DMS79 (cell line): ENCODE data around the gene JAGN1.
A peak's percentile ranks its signal among the peaks of the same experiment; 100 is the strongest.
"Not testable (repeated sequence)": the region's sequence is repeated elsewhere in the genome, so short reads cannot be mapped to it uniquely, and the experiment has no call there.

Source experiments
- DNase-seq: peaks from one replicate; lab custom pipeline; 2025; lab: John Stamatoyannopoulos, UW

The JAGN1 gene

DNA sequence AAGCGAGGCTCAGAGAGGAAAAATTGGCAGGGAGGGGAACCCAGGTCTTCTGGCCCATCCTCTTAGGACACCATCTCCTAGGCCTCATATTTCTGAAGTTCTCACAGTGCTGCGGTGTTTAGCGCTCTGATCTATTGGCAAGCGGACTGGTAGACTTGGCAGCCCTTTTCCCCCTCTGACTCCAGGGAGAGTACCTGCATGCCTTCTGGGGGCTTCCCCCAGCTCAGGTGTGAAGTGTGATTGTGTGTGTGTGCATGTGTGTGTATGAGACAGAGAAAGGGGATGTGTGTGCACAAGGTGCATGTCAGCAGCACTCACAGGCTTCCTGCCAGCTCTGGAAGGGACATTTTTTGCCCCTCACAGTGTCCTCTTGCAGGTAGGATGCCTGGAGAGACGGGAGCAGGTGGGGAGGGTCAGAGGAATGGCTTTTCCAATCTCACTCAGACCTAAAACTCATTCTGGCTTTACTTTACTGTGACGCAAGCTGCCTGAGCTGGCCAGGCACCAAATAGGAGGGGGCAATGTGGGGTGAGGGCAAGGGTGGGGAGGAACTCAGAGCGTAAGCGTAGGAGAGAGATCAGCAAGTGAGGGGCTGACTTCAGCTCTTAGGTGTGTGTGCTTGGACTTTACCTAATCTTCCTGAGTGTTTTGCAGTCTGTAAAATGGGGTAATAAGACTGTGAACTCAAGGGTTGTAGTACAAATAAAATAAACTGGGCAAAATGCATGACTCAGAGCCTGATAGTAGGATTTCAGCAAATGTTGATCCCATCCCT is 8.2 kb downstream of the JAGN1 start:
- DNase-seq = no peak

DNA sequence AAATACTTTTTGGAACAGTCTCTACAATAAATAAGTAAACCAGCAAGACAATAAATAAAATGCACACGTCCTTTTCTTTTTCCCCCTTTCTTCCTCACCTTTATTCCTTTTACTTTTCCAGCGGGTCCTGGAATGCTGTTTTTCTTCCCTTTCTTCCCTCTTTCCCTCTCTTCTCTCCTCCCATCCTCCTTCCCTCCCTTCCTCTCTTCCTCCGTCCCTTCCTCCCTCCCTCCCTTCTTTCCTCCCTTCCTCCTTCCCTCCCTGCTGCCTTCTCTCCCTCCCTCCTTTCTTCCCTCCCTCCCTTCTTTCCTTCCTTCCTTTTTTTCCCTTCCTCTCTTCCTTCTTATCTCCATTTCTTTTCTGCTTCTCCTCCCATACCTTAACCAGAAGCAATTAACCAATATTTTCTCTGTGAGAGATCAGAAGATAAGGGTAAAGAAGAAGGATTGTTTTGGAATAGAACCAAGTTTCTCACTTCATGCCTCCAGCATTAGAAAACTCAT is 8.9 kb downstream of the JAGN1 start:
- no peak for DNase-seq

DNA sequence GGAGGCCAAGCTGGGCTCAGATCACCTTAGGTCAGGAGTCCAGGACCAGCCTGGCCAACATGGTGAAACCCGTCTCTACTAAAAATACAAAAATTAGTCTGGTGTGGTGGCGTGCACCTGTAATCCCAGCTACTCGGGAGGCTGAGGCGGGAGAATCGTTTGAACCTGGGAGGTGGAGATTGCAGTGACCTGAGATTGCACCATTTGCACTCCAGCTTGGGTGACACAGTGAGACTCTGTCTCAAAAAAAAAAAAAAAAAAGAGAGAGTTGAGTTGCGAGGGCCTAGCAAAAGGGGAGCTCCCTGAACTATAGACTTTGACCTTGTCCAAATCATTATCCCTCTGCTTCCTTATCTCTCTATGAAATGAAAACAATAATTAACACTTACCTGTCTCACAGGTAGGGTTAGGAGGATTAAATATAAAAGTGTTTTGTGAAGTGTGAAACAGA is 10.6 kb downstream of the JAGN1 start:
- DNase-seq = not testable (repeated sequence)

DNA sequence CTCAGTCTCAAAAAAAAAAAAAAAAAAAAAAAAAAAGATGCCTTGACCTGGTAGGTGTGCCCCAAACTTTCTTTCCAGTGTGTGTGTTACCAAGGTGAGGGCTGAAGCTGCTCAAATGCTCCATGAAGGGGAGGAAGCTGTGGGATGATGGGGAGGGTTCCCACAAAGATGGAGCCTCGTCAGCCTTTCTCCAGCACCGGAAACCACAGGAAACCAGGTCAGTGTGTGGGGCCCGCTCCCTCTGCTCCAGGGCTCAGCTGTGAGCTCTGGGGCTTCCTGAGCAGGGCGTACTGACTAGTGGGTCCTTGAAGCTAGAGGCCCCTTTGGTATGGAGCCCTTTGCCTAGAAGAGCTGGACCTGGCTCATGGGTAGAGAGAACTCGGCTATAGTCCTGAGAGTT is 11.6 kb downstream of the JAGN1 start:
- DNase-seq = no peak

DNA sequence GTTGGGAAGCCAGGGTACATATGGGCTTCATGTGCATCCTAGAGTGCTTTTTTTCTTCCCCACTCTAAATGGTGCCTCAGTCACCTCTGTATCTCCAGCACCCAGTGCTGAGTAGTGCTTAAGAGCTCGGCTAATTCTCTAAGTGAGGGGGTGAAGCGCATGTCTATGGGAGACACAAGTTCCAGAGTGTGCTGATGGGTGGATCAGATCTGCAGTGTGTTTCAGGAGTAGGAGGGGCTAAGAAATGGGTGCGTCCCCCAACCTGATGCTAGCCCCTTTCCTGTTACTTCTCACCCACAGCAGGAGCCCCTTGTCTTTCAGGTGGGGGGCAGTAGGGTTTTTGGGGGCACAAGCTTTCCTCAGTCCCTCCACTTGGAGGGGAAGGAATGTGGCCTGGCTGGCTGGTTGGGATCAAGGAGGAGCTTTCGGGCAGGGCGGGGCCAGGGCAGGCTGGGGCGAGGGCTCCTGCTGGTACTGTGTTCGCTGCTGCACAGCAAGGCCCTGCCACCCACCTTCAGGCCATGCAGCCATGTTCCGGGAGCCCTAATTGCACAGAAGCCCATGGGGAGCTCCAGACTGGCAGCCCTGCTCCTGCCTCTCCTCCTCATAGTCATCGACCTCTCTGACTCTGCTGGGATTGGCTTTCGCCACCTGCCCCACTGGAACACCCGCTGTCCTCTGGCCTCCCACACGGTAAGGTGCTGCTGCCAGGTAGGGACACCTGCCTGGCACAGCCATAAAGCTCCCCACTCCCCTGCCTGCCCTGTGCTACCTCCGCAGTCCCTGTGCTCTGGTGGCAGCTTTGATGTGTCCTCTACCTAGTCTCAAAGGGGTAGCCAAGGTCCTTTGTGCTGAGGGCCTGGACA is 12.2 kb downstream of the JAGN1 start, which contains the start of gene IL17RE:
Gene IL17RE (plus strand): TSS at position 477 of the 866 bp plus-strand sequence. CDS start 85 bp downstream, at position 562.
- no peak for DNase-seq

DNA sequence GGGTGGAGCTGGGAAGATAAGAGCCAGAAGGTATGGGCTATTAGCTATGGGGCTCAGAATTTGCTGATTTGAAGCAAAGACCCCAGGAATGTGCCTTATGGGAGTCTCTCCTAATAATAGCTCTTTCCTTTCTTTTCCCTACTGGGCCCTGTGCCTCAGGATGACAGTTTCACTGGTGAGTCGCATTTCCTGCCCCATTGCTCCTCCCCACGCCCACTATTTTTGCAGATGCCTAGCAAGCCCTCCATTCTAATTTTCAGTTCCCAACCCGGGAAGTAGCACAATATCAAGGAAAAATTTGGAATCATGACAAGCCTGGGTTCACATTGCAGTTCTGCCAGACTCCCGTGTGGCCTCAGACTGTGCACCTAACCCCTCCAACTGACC is 12.8 kb downstream of the JAGN1 start:
- DNase-seq = no peak

DNA sequence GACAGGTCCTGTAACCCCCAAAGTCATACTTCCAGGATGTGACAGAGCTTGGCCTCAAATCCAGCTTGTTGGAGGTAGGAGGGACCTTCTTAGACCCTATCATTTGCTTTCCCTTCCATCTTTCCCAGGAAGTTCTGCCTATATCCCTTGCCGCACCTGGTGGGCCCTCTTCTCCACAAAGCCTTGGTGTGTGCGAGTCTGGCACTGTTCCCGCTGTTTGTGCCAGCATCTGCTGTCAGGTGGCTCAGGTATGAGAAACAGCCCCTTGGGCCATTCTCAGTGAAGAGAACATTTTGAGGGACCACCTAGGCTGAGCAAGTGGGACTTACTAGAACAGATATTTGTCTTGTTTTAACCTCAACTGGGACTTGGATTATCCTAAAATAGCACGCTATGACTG is 13.5 kb downstream of the JAGN1 start:
- no peak for DNase-seq

DNA sequence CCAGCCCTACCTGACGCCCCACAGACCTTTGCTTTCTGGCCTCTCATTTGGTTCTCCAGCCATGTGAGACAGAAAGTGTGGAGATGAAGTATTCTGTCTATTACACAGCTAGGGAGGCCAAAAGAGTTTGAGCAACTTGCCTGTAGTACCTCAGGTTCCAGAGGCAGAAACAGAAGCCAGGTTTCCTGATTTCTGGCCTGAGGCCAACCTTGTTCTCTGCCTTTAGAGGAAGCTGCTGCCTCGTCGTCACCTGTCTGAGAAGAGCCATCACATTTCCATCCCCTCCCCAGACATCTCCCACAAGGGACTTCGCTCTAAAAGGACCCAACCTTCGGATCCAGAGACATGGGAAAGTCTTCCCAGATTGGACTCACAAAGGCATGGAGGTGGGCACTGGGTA is 16.1 kb downstream of the JAGN1 start:
- no peak for DNase-seq

DNA sequence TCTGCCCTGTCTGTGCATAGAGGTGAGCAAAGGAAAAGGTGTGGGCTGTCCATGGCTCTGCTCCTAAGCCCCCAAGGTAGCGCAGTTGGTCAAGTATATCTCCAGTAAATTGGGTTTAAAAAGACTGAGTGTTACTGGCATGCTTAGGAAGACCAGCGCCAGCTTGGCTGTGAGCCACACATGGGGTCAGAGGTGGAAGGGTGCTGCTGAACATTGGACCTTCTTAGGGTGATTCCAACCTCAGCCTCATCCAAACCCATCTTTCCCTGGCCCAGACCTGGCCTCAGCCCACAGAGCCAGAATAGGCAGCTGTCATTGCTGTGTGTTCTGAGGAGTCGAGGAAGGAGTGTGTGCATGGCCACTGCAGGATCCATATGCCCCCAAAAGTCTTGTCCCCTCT is 17.9 kb downstream of the JAGN1 start:
- DNase-seq = no peak

DNA sequence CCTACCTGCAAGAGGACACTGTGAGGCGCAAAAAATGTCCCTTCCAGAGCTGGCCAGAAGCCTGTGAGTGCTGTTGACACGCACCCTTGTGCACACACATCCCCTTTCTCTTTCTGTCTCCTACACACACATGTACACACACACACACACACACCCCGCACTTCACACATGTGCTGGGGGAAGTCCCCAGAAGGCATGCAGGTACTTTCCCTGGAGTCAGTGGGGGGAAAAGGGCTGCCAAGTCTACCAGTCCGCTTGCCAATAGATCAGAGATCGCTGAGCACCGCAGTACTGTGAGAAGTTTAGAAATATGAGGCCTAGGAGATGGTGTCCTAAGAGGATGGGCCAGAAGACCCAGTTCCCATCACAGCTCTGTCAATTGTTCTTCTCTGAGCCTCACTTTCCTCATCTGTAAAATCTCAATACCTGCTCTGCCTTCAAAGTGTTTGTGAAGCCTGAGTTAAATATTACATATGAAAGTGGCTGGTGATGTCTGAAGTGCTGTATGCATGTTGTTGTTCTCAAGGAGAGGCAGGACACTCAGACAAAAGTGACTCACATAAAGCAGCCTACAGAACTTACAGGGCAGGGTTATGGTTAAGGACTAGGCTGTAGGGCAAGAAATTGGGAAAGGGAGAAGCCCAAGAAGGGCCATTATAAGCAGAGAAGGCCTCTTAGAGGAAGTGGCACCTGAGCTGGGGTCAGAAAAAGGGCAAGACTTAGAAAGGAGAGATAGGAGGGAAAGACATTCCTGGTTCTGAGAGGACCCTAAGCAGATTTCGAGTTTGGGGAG is 19.0 kb downstream of the JAGN1 start:
- DNase-seq = no peak

DNA sequence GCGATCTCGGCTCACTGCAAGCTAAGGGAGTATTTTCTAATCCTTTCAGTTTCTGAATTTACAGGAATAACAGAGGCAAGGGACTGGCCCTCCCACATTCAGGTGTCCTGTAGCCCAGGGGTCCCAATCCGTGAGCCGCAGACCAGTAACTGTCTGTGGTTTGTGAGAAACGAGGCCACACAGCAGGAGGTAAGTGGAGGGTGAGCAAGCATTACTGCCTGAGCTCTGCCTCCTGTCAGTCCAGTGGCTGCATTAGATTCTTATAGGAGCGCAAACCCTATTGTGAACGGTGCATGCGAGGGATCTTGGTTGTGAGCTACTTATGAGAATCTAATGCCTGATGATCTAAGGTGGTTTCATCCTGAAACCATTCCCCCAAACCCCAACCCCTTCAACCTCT is 21.5 kb downstream of the JAGN1 start:
- DNase-seq = no peak

DNA sequence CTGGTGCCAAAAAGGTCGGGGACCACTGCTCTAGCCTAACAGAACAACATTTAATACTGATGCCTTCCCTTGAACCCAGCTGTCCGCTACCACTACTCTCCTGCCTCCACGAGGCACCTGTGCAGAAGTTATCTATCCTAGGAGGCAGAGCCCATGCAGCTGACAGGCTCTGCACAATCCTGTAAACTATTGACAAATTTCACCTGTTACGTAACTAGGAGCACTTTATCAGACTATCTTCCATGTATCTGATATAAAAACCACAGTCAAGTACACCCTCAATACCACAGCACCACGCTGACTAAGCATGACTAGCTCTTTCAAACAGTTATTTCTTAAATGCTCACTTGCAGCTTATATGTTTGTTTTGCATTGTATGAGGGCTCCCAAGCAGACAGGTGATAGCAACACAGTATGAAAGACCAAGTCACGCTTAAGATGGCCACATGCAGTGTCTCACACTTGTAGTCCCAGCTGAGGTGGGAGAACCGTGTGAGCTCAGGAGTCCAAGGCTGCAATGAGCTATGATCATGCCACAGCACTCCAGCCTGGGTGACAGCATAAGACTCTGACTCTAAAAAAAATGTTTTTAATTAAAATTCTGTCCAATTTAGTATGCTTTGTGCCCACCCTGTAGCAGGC is 22.0 kb downstream of the JAGN1 start:
- DNase-seq = peak; percentile 9

DNA sequence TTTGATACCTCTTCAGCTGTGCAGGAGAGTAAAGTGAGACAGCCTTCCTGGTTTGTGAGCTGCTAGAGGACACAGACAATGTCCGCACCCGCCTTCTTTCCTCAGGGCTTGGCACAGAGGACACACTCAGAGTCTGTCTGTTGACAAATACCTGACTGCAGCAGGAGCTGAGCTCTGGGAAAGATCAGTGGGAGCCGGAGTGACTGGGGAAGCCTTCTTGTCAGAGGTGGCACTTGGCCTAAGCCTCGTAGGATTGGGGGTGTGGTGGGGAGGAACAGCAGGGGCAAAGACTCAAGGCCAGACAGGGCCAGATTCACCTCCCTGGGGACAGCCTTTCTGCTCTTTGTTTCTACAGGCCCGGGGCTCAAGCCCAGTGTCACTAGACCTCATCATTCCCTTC is 23.2 kb downstream of the JAGN1 start:
- no peak for DNase-seq

DNA sequence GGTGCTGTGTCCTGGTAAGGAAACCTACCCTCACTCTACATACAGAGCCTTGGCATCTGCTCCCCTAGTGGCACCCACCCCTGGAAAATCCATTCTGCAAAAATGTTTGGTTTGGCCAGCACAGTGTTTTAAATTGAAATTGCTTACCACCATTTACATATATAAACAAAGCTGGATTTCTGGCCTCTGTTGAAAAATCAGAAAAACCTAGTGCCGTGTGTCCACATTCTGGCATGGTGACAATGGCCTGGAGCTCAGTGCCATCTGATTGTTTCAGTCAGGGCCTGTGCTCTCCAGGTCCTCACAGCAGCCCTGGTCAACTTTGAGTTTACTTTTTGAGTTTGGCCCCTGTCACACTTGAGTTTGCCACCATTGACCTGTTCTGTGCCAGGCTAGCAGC is 23.6 kb downstream of the JAGN1 start:
- DNase-seq = no peak

DNA sequence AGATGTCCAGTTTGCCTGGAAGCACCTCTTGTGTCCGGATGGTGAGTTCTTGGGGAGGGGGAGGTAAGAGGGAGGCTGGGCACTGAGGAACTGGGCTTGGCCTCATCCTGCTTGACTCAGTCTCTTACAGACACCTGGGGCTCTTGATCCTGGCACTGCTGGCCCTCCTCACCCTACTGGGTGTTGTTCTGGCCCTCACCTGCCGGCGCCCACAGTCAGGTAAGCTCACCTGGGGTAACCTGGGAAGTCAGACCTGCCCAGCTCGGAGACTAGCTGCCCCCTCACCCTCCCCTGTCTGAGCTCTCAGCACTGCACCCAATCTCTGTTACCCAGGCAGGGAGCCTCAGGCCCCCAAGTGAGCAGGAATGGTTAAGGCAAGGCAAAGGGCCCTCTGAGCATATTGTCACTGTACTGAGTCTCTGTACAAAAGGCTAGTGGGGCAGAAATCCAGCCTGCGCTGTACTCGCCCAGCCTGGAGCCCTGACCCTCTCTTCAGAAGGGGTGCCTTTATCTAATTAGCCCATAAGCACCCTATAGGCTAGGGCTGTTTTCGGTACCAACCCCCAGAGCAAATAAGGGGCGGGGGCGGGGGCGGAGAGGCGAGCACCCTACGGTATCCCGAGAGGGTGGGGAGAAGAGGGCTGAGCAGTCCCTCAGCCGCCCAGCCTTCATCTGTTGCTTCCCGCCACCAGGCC is 24.3 kb downstream of the JAGN1 start:
- no peak for DNase-seq

DNA sequence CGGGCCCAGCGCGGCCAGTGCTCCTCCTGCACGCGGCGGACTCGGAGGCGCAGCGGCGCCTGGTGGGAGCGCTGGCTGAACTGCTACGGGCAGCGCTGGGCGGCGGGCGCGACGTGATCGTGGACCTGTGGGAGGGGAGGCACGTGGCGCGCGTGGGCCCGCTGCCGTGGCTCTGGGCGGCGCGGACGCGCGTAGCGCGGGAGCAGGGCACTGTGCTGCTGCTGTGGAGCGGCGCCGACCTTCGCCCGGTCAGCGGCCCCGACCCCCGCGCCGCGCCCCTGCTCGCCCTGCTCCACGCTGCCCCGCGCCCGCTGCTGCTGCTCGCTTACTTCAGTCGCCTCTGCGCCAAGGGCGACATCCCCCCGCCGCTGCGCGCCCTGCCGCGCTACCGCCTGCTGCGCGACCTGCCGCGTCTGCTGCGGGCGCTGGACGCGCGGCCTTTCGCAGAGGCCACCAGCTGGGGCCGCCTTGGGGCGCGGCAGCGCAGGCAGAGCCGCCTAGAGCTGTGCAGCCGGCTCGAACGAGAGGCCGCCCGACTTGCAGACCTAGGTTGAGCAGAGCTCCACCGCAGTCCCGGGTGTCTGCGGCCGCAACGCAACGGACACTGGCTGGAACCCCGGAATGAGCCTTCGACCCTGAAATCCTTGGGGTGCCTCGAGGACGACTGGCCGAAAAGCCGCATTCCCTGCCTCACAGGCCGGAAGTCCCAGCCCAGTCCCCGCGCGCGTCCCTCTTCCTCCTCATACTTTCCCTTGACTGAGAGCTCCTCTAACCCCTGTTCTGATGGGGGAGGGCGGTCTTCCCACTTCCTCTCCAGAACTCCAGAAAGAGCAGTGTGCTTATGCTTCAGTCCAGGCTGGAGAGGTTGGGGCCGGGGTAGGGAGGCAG is 25.1 kb downstream of the JAGN1 start:
- DNase-seq = peak; percentile 18

DNA sequence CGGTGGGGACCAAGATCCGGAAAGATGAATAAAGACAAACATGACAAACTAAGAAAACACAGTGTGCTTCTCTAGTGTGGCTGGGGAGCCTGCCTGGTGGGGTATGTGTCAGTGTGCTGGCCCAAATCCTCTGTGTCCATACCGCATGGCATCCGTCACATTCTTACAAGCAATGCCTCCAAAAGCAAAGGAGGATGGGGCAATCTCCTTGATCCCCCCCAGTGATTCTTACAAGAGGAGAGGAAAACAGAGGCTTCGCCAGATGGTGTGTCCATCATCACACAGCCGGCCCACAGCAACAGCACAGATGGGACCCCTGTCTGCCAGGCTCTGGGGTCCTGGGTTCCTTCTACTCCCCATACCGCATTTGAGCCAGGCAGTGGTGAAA is 25.9 kb downstream of the JAGN1 start:
- no peak for DNase-seq

DNA sequence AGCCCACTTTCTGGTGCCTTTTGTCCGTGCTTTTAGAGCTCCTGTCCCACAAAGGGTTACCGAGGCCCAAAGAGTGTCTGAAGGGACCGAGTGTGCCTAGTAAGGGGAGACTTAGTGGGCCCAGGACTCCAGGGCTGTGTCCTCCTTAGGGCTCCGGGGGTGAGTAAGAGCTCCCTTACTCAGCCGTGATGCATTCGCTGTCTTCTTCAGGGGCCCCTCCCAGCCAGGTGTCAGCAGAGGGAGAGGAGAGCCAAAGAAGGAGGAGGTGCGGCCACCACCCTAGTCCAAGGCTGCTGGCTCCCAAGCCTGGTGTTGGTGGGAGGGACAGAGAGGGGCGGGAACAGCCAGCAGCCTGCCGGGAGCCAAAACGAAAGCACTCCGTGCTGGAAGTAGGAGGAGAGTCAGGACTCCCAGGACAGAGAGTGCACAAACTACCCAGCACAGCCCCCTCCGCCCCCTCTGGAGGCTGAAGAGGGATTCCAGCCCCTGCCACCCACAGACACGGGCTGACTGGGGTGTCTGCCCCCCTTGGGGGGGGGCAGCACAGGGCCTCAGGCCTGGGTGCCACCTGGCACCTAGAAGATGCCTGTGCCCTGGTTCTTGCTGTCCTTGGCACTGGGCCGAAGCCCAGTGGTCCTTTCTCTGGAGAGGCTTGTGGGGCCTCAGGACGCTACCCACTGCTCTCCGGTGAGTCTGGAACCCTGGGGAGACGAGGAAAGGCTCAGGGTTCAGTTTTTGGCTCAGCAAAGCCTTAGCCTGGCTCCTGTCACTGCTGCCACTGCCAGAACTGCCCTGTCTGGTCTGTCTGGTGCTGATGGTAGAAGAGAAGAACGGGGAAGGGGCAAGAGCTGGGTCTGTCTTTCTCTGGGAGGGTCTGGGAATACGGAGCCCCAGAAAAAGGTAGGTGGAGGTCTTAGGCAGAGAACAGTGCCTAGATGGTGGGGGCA is 26.6 kb downstream of the JAGN1 start, which contains the start of gene IL17RC:
Gene IL17RC (plus strand): TSS at position 365 of the 947 bp plus-strand sequence. CDS start 218 bp downstream, at position 583.
- peak; percentile 75 for DNase-seq

DNA sequence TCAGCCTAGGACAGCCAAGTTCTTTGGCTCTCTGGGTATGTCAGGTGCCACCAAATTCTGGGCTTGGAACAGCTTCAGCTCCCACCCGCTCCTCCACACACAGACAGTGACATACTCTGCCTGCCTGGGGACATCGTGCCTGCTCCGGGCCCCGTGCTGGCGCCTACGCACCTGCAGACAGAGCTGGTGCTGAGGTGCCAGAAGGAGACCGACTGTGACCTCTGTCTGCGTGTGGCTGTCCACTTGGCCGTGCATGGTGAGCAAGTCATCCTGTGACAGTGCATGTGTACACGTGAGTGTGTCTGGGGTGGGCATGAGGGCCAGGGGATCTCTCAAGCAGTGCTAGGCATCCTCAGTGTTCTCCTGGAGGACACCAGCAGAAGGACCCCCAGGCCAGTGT is 27.4 kb downstream of the JAGN1 start:
- no peak for DNase-seq
